GM23338 (cell line): ENCODE results near the gene CDC14B. TPM values are rescaled to one million over a fixed set of nuclear protein-coding genes. Genes with fewer than 3 reads are reported as not detected.

Experiments
- ATAC-seq: fragments of 200-7000 bp; cut with Tn5 transposase; 3 replicates; pipeline ENCODE4 v1.9.1; 2020
- DNase-seq: peaks from one replicate; pipeline ENCODE4 v3.0.0-alpha.2; 2015; ENCODE audit warnings: low spot score
- H2AFZ ChIP-seq: fragments of 200-600 bp; sonication (generic); 2 replicates; pipeline ENCODE4 v1.8.0; 2016; ENCODE audit warnings: antibody characterized with exemption, mild to moderate bottlenecking, moderate library complexity
- H3F3A ChIP-seq: fragments of 200-600 bp; sonication (generic); replicated peaks from 2 replicates; pipeline ENCODE4 v1.8.0; 2017; ENCODE audit warnings: antibody characterized with exemption, mixed run types, low read depth
- H3K27ac ChIP-seq: fragments of 200-600 bp; sonication (generic); 2 replicates; pipeline ENCODE4 v1.6.1; 2016; ENCODE audit warnings: low read depth
- H3K27me3 ChIP-seq: fragments of 200-600 bp; sonication (generic); 2 replicates; pipeline ENCODE4 v1.8.0; 2016; ENCODE audit warnings: mild to moderate bottlenecking, mixed run types, moderate library complexity; ENCODE audit not compliant: insufficient read depth
- H3K36me3 ChIP-seq: fragments of 200-600 bp; sonication (generic); 2 replicates; pipeline ENCODE4 v1.8.0; 2016; ENCODE audit warnings: mild to moderate bottlenecking; ENCODE audit not compliant: insufficient read depth
- H3K4me1 ChIP-seq: fragments of 200-600 bp; sonication (generic); 2 replicates; pipeline ENCODE4 v1.8.0; 2016; ENCODE audit warnings: mild to moderate bottlenecking, moderate library complexity; ENCODE audit not compliant: insufficient read depth
- H3K4me2 ChIP-seq: fragments of 200-600 bp; sonication (generic); 2 replicates; pipeline ENCODE4 v1.7.1; 2017; ENCODE audit warnings: mixed run types
- H3K4me3 ChIP-seq: fragments of 200-600 bp; sonication (generic); 2 replicates; pipeline ENCODE4 v1.6.1; 2016; ENCODE audit warnings: mixed run types
- H3K79me2 ChIP-seq: fragments of 200-600 bp; sonication (generic); replicated peaks from 2 replicates; pipeline ENCODE4 v1.8.0; 2017; ENCODE audit warnings: mild to moderate bottlenecking; ENCODE audit not compliant: insufficient read depth
- H3K9me2 ChIP-seq: fragments of 200-600 bp; sonication (generic); 2 replicates; pipeline ENCODE4 v1.8.0; 2017; ENCODE audit not compliant: insufficient read depth
- H4K20me1 ChIP-seq: fragments of 200-600 bp; sonication (generic); replicated peaks from 2 replicates; pipeline ENCODE4 v1.8.0; 2017; ENCODE audit warnings: mild to moderate bottlenecking; ENCODE audit not compliant: insufficient read depth
- H3K27ac Mint-ChIP-seq: 2 replicates; pipeline ENCODE4 v1.8.0; 2020; ENCODE audit warnings: inconsistent platforms, mild to moderate bottlenecking, moderate library complexity, mixed read lengths
- H3K27me3 Mint-ChIP-seq: 3 replicates; pipeline ENCODE4 v1.8.0; 2022; ENCODE audit warnings: low read depth, mild to moderate bottlenecking, moderate library complexity, mixed read lengths, inconsistent platforms; ENCODE audit not compliant: insufficient read depth, poor library complexity
- H3K36me3 Mint-ChIP-seq: 3 replicates; pipeline ENCODE4 v1.8.0; 2021; ENCODE audit warnings: low read depth, mild to moderate bottlenecking, inconsistent platforms, moderate library complexity, mixed read lengths
- H3K4me1 Mint-ChIP-seq: 3 replicates; pipeline ENCODE4 v1.8.0; 2020; ENCODE audit warnings: mild to moderate bottlenecking, inconsistent platforms, mixed read lengths
- H3K4me3 Mint-ChIP-seq: 3 replicates; pipeline ENCODE4 v1.8.0; 2021; ENCODE audit warnings: moderate library complexity, mild to moderate bottlenecking, inconsistent platforms, mixed read lengths
- H3K9me3 Mint-ChIP-seq: 3 replicates; pipeline ENCODE4 v1.8.0; 2020; ENCODE audit warnings: moderate library complexity, mild to moderate bottlenecking, inconsistent platforms, mixed read lengths
- CREB1 ChIP-seq: fragments of 250-450 bp; sonication (Bioruptor Pico); IDR thresholded peaks from 2 replicates; pipeline ENCODE4 v1.5.0; 2020; ENCODE audit warnings: low read depth, mild to moderate bottlenecking, moderate library complexity
- EZH2 ChIP-seq: fragments of 200-600 bp; sonication (generic); IDR thresholded peaks from one replicate; pipeline ENCODE4 v1.8.0; 2017; ENCODE audit warnings: antibody characterized with exemption, mild to moderate bottlenecking, low read depth; ENCODE audit not compliant: unreplicated experiment
- NANOG ChIP-seq: IDR thresholded peaks from 2 replicates; pipeline ENCODE4 v1.6.1; 2016; ENCODE audit warnings: antibody characterized with exemption, borderline replicate concordance
- ZNF114 ChIP-seq: fragments of 250-450 bp; sonication (Bioruptor Pico); IDR thresholded peaks from 2 replicates; pipeline ENCODE4 v1.5.0; 2020; ENCODE audit warnings: mild to moderate bottlenecking, moderate library complexity
- ZNF331 ChIP-seq: fragments of 250-450 bp; sonication (Bioruptor Pico); IDR thresholded peaks from 2 replicates; pipeline ENCODE4 v1.5.0; 2020; ENCODE audit warnings: low read depth, mild to moderate bottlenecking, moderate library complexity
- ZNF462 ChIP-seq: fragments of 250-450 bp; sonication (Bioruptor Pico); IDR thresholded peaks from 2 replicates; pipeline ENCODE4 v1.5.0; 2020; ENCODE audit warnings: mild to moderate bottlenecking, moderate library complexity
- polyA plus RNA-seq: library from polyadenylated mRNA; unstranded; fragments of >200 nt; fragmentation: Nextera tagmentation; extraction: Ambion mirVana; gene quantifications from 2 replicates; pipeline ENCODE4 v1.2.1, GENCODE V29; 2016
- total RNA-seq: library from RNA; depleted of rRNA; stranded (reverse); fragments of >200 nt; shearing (Covaris generic); gene quantifications from 2 replicates; pipeline ENCODE4 v1.2.3, GENCODE V29; 2014
- TF ChIP-seq, protein P1 (sequence below), 2 experiments: fragments of 200-600 bp in 1 of 2; sonication (generic) in 1 of 2; conservative IDR thresholded peaks; 2 replicates each; pipeline versions ENCODE4 v1.5.1 to v1.6.1; 2016 to 2017; ENCODE audit warnings: antibody characterized with exemption in 2 of 2, low read depth in 2 of 2, mild to moderate bottlenecking in 2 of 2, moderate library complexity in 1 of 2

The CDC14B gene
- total and polyA plus RNA-seq, 2 experiments from 2014 or later = 12.2 to 52.1 TPM

GRCh38 chr9:96554326-96554725, 65.3 kb downstream of the CDC14B start:
- Histone ChIP-seq H3K9me2 (no peaks in the 10 kb centered on the region), H3K4me2 (no peak overlapping the region), H4K20me1 (no peaks in the 10 kb centered on the region), H2AFZ (no peak overlapping the region), H3K27me3 (no peaks in the 10 kb centered on the region), H3K4me3 (no peak overlapping the region), H3K36me3 (no peaks in the 10 kb centered on the region), H3K79me2 (no peaks in the 10 kb centered on the region), H3K27ac (no peak overlapping the region), H3F3A (no peaks in the 10 kb centered on the region), H3K4me1 (peaks cover 20% of the 10 kb centered on the region)
- H3K27me3 Mint-ChIP-seq = no peaks in the 10 kb centered on the region
- H3K4me1 Mint-ChIP-seq = peaks cover 29% of the 10 kb centered on the region
- no peak overlapping the region for H3K4me3 Mint-ChIP-seq
- no peaks in the 10 kb centered on the region; the same call in 2 of the 3 replicates for H3K9me3 Mint-ChIP-seq
- ATAC-seq (no peak), DNase-seq (no peak)
- H3K27ac Mint-ChIP-seq = no peak overlapping the region
- no peak for TF ChIP-seq CREB1
- no peak for TF ChIP-seq EZH2
- TF ChIP-seq ZNF331 = no peak
- TF ChIP-seq ZNF114 (CRISPR knock-in tag) = no peak
- peaks cover 5% of the 10 kb centered on the region; the same call in 1 of the 3 replicates for H3K36me3 Mint-ChIP-seq

DNA sequence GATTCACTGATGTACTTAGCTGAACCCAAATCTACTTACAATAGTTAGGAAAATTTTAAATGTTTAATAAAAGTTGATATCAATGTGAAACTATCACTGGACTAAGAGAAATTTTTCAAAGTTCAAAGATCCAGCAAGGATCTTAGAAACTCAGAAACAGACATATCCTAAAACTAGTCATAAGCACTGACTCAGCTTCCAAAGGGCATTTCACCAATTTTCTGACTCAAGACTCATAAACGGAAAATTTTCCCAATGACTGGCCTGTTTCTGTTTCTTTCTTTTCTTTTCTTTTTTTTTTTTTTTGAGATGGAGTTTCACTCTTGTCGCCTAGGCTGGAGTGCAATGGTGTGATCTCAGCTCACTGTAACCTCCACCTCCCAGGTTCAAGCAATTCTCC, 66.6 kb downstream of the CDC14B start:
- Histone ChIP-seq H3F3A (no peaks in the 10 kb centered on the region), H3K79me2 (no peaks in the 10 kb centered on the region), H3K4me2 (no peak overlapping the region), H3K27me3 (no peaks in the 10 kb centered on the region), H3K9me2 (no peaks in the 10 kb centered on the region), H3K4me3 (no peak overlapping the region), H2AFZ (no peak overlapping the region), H4K20me1 (no peaks in the 10 kb centered on the region), H3K27ac (no peak overlapping the region), H3K36me3 (no peaks in the 10 kb centered on the region), H3K4me1 (peaks cover 9% of the 10 kb centered on the region; the same call in 1 of the 2 replicates)
- ATAC-seq = no peak
- H3K9me3 Mint-ChIP-seq = no peaks in the 10 kb centered on the region; the same call in 2 of the 3 replicates
- no peak overlapping the region for H3K27ac Mint-ChIP-seq
- H3K4me3 Mint-ChIP-seq = no peak overlapping the region
- H3K4me1 Mint-ChIP-seq = peaks cover 21% of the 10 kb centered on the region
- H3K27me3 Mint-ChIP-seq = peaks cover 2% of the 10 kb centered on the region
- TF ChIP-seq NANOG (no peak), ZNF462 (no peak)
- TF ChIP-seq, protein P1, sequence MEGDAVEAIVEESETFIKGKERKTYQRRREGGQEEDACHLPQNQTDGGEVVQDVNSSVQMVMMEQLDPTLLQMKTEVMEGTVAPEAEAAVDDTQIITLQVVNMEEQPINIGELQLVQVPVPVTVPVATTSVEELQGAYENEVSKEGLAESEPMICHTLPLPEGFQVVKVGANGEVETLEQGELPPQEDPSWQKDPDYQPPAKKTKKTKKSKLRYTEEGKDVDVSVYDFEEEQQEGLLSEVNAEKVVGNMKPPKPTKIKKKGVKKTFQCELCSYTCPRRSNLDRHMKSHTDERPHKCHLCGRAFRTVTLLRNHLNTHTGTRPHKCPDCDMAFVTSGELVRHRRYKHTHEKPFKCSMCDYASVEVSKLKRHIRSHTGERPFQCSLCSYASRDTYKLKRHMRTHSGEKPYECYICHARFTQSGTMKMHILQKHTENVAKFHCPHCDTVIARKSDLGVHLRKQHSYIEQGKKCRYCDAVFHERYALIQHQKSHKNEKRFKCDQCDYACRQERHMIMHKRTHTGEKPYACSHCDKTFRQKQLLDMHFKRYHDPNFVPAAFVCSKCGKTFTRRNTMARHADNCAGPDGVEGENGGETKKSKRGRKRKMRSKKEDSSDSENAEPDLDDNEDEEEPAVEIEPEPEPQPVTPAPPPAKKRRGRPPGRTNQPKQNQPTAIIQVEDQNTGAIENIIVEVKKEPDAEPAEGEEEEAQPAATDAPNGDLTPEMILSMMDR (conservative IDR thresholded peaks at IDR 0.05; ENCODE audit: low read depth in 2 of 2) = no peak
- H3K36me3 Mint-ChIP-seq = peaks cover 5% of the 10 kb centered on the region; the same call in 1 of the 3 replicates
- DNase-seq = no peak
